HG02938 (cell line): ENCODE measurements around the gene R3HCC1L.
A peak's percentile ranks its signal among the peaks of the same experiment; 100 is the strongest.
"Not testable (repeated sequence)": the region's sequence is repeated elsewhere in the genome, so short reads cannot be mapped to it uniquely, and the experiment has no call there.

Source experiments
- ATAC-seq: cut with Tn5 transposase; IDR thresholded peaks from one replicate; pipeline ENCODE4 v1.9.1; 2021; ENCODE audit warnings: mild to moderate bottlenecking, moderate library complexity; ENCODE audit not compliant: unreplicated experiment

Gene R3HCC1L

GRCh38 chr10:98170249-98171117 is 36.0 kb downstream of the R3HCC1L start:
- no peak for ATAC-seq

- no peak for ATAC-seq
Observed at GRCh38 chr10:98172073-98172472, 37.6 kb downstream of the R3HCC1L start.

DNA sequence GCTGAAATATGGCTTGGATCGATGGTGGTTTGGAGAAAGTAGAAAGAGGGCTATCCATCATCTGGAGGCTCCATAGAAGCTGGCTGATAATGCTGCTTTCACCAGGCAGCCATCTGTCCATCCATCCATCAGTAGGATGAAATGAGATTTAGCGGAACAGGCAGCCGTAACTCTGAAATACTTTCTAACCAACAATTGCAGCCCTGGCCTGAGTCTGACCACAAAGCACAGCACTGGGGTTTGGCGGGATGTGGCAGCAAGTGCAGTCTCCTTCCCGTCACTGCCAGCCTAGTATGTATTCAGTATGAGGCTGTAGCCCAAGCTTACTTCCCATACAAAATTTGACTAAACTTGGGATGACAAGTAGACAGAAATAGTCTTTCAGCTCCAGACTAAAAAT is 38.0 kb downstream of the R3HCC1L start:
- no peak for ATAC-seq

GRCh38 chr10:98173260-98173659 is 38.8 kb downstream of the R3HCC1L start:
- ATAC-seq: no peak

- not testable (repeated sequence) for ATAC-seq
Observed at GRCh38 chr10:98182351-98182915, 48.0 kb downstream of the R3HCC1L start.

DNA sequence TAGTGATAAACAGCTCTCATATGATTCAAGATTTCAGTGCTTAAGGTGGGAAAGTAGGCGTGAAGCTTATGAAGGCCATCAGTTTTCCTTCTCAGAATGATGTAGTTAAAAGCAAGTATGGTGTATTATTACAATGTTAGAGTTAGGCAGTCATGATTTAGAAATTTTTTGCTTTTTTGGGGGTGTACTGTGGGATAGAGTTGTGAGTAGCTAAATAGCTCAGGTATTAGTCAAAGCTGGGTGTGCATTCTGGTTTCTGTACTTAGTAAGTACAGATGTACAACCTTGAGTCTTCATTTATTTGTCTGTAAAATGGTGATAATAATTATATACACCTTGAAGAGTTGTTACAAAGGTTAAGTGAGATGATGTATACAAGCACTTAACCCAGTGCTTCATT is 52.2 kb downstream of the R3HCC1L start:
- ATAC-seq: no peak

GRCh38 chr10:98190773-98191172 is 56.3 kb downstream of the R3HCC1L start:
- ATAC-seq: not testable (repeated sequence)

- ATAC-seq: no peak
Observed at GRCh38 chr10:98193037-98193436, 58.6 kb downstream of the R3HCC1L start.

DNA sequence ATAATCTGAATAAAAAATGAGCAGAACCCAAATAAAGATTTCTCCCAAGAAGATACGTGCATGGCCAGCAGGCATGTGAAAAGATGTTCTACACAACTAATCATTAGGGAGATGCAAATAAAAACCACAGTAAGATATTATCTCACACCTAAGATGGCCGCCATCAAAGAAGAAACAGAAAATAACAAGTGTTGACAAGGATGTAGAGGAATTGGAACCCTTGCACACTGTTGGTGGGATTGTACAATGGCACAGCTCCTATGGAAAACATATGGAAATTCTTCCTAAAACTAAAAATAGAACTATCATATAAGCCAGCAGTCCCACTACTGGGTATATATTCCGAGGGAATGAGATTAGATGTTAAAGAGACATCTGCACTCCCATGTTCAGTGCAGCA is 60.2 kb downstream of the R3HCC1L start:
- ATAC-seq: peak; percentile 31

- peak; percentile 52 for ATAC-seq
Observed at GRCh38 chr10:98195120-98195519, 60.7 kb downstream of the R3HCC1L start.

DNA sequence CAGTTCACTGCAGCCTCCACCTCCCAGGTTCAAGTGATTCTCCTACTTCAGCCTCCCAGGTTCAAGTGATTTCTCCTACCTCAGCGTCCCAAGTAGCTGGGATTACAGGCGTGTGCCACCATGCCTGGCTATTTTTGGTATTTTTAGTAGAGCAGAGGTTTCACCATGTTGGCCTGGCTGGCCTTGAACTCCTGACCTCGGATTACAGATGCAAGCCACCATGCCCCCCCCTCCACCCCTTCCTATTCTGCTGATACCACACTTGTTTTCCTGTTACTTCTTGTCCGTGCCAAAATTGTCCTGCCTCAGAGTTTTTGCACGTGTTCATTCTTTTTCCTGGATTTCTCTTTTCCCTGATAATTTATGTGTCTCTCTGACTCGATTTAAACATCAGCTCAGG is 62.5 kb downstream of the R3HCC1L start:
- ATAC-seq: no peak

GRCh38 chr10:98201760-98202159 is 67.3 kb downstream of the R3HCC1L start:
- no peak for ATAC-seq

GRCh38 chr10:98202378-98202777 is 67.9 kb downstream of the R3HCC1L start:
- no peak for ATAC-seq

- ATAC-seq: no peak
Observed at GRCh38 chr10:98205351-98205750, 70.9 kb downstream of the R3HCC1L start.

DNA sequence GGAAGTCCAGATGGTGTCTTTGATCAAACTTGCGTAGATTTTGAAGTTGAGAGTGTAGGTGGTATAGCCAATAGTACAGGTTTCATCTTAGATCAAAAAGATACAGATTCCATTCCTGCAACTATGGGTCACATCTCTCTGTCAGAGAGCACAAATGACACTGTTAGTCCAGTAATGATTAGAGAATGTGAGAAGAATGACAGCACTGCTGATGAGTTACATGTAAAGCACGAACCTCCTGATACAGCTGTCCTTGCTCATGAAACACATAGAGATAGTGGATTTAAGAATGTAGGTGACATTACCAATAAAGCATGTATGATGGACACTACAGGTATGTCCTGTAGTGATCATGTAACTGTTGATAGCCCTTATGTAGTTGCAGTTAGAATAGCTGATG is 74.5 kb downstream of the R3HCC1L start:
- ATAC-seq: no peak

GRCh38 chr10:98209441-98209840 is 75.0 kb downstream of the R3HCC1L start:
- ATAC-seq: no peak

DNA sequence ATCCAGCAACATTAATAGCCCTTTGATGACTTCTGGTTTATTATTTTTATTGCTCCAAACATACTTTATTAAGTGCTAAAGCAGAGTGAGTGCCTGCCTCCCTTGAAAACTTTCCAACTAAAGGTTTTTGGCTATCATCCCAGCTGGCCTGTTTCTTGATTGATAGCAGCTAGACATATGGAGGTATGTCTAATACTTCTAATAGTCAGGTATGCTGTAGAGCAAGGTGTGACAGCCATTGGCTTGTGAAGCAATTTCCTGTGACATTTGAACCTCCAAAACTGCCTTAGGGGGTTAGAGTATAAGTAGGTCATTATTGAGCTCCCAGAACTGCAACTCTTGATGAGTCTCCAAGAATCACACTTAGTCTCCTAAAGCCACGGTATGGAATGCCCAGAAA is 77.7 kb downstream of the R3HCC1L start:
- no peak for ATAC-seq

DNA sequence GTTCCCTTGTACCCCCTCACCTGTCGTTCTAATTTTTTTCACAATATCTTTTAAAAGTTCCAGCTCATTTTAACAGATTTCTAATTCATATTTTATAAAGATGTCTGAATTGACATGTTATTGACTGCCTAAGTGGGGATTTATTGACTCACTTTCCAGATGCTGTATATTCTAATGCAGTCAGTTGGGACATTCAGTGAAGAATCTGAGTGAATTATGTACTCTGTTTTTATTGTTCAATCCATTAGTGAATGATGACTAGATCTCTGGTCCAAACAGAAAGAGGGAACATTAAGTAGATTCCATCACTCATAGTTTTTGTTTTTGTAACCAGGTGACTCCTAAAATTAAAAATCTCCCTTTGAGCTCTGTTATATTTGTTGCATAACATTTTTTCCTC is 79.3 kb downstream of the R3HCC1L start:
- ATAC-seq: no peak

- no peak for ATAC-seq
Observed at GRCh38 chr10:98215373-98215772, 80.9 kb downstream of the R3HCC1L start.

- ATAC-seq: no peak
Observed at GRCh38 chr10:98217801-98218200, 83.3 kb downstream of the R3HCC1L start.

DNA sequence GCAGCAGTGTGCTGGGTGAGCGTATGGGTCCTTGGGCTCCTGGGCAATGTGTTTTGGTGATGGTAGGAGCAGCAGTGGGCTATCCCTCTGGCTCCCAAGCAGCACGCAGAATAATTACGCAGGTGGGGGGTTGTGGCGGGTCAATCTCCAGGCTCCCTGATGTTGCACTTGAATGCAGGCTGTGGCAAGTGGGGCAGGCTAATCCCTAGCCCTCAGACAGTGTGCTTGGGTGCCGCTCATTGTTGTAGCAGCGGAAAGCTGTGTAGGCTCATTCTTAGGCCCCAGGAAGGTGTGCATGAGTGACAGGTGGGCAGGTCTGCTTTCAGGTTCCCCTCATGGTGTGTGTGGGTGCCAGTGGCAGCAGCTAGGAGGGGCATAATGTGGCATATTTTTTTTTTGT is 89.4 kb downstream of the R3HCC1L start:
- ATAC-seq: no peak

- ATAC-seq: no peak
Observed at GRCh38 chr10:98224509-98224908, 90.1 kb downstream of the R3HCC1L start.

- no peak for ATAC-seq
Observed at GRCh38 chr10:98224996-98225395, 90.5 kb downstream of the R3HCC1L start.
